CD4-positive, CD25-positive, alpha-beta regulatory T cell (primary cell): ENCODE data around the gene SEMA7A. TPM values are rescaled to one million over a fixed set of nuclear protein-coding genes. Genes with fewer than 3 reads are reported as not detected.

ENCODE experiments used
- ATAC-seq, 2 donors: fragments of 150-1000 bp; cut with Tn5 transposase; one replicate each; pipeline ENCODE4 v1.10.0; 2021; ENCODE audit warnings: low read depth in 2 of 2, moderate number of reproducible peaks in 2 of 2, moderate library complexity in 1 of 2
- DNase-seq, 3 donors: peaks; one replicate each; pipeline versions ENCODE4 v3.0.0 to v3.0.0-alpha.2; 2012 to 2022; ENCODE audit warnings: mixed read lengths in 1 of 3
- H3K27ac ChIP-seq: one replicate; pipeline ENCODE4 v1.7.0; 2013; ENCODE audit warnings: mild to moderate bottlenecking, low read length; ENCODE audit not compliant: insufficient read depth, poor library complexity, severe bottlenecking
- H3K27me3 ChIP-seq: one replicate; pipeline ENCODE4 v1.7.0; 2013; ENCODE audit warnings: low read length; ENCODE audit not compliant: control insufficient read depth, insufficient read depth
- H3K36me3 ChIP-seq: one replicate; pipeline ENCODE4 v1.7.0; 2013; ENCODE audit warnings: mild to moderate bottlenecking, low read length, moderate library complexity; ENCODE audit not compliant: control insufficient read depth, insufficient read depth
- H3K4me1 ChIP-seq: 2 replicates; pipeline ENCODE4 v1.7.0; 2013; ENCODE audit warnings: mild to moderate bottlenecking, low read length; ENCODE audit not compliant: insufficient read depth, control insufficient read depth, poor library complexity, severe bottlenecking
- H3K4me3 ChIP-seq: one replicate; pipeline ENCODE4 v1.7.0; 2013; ENCODE audit warnings: low read depth, mild to moderate bottlenecking, low read length, moderate library complexity
- H3K9me3 ChIP-seq, 2 experiments: 1 replicate in 1 of 2; 2 replicates in 1 of 2; pipeline ENCODE4 v1.7.0; 2013; ENCODE audit warnings: low read length in 2 of 2, mild to moderate bottlenecking in 1 of 2, moderate library complexity in 1 of 2; ENCODE audit not compliant: control insufficient read depth in 2 of 2
- H3K27ac Mint-ChIP-seq, 3 donors: one replicate each; pipeline ENCODE4 v1.8.0; 2020 to 2022; ENCODE audit warnings: mild to moderate bottlenecking in 3 of 3, mixed read lengths in 3 of 3, moderate library complexity in 2 of 3
- H3K27me3 Mint-ChIP-seq: one replicate; pipeline ENCODE4 v1.8.0; 2022; ENCODE audit warnings: mild to moderate bottlenecking, mixed read lengths
- H3K36me3 Mint-ChIP-seq: one replicate; pipeline ENCODE4 v1.8.0; 2020; ENCODE audit warnings: mixed read lengths
- H3K4me1 Mint-ChIP-seq, 4 donors: one replicate each; pipeline ENCODE4 v1.8.0; 2020 to 2022; ENCODE audit warnings: mixed read lengths in 4 of 4, mild to moderate bottlenecking in 1 of 4
- H3K4me3 Mint-ChIP-seq, 4 donors: one replicate each; pipeline ENCODE4 v1.8.0; 2020 to 2022; ENCODE audit warnings: mild to moderate bottlenecking in 4 of 4, mixed read lengths in 4 of 4, moderate library complexity in 3 of 4
- H3K9me3 Mint-ChIP-seq, 7 donors: one replicate each; pipeline ENCODE4 v1.8.0; 2020 to 2022; ENCODE audit warnings: mixed read lengths in 7 of 7, mild to moderate bottlenecking in 3 of 7, moderate library complexity in 2 of 7
- polyA plus RNA-seq, 4 donors: library from polyadenylated mRNA; unstranded; fragments of 300-500 nt; fragmentation: Illumina TruSeq; gene quantifications; one replicate each; pipeline ENCODE4 v1.2.3, GENCODE V29; 2021
- total RNA-seq: library from RNA; stranded (reverse); gene quantifications from one replicate; pipeline ENCODE4 v1.2.3, GENCODE V29; 2022

The SEMA7A gene
- total and polyA plus RNA-seq, 5 donors from 2014 or later: 0.09 to 5.0 (median 0.25) TPM; not detected in 1

DNA sequence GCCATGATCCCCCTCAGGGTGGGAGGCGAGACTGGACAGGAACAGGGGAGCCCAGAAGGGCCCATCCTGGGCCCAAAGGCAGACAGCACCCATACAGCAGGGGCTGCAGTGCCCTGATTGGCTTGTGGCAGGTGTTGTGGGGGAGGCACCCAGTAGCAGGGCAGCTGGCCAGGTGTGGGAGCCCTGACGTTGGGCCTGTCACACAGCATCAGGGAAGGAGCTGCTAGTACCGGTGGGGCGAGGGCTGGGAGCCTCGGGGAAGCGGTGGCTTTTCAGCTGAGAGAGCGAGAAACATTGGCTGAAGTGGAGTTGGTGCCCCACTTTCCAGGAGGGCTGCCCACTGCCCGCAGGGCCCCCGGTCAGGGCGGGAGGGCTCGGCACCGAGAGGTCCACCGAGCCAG is 46.6 kb downstream of the SEMA7A start:
- Histone ChIP-seq H3K4me1 (peaks cover 37% of the 10 kb centered on the region), H3K9me3 (no peaks in the 10 kb centered on the region), H3K4me3 (no peak overlapping the region), H3K27ac (no peak overlapping the region), H3K36me3 (no peaks in the 10 kb centered on the region), H3K27me3 (no peaks in the 10 kb centered on the region)
- DNase-seq: no peak
- H3K4me3 Mint-ChIP-seq: no peak overlapping the region
- no peak for ATAC-seq
- no peaks in the 10 kb centered on the region for H3K9me3 Mint-ChIP-seq
- no peaks in the 10 kb centered on the region for H3K36me3 Mint-ChIP-seq
- no peaks in the 10 kb centered on the region for H3K27me3 Mint-ChIP-seq
- H3K27ac Mint-ChIP-seq: no peak overlapping the region
- H3K4me1 Mint-ChIP-seq: peaks cover 5 to 44% (median 18%) of the 10 kb centered on the region in 4 donors

DNA sequence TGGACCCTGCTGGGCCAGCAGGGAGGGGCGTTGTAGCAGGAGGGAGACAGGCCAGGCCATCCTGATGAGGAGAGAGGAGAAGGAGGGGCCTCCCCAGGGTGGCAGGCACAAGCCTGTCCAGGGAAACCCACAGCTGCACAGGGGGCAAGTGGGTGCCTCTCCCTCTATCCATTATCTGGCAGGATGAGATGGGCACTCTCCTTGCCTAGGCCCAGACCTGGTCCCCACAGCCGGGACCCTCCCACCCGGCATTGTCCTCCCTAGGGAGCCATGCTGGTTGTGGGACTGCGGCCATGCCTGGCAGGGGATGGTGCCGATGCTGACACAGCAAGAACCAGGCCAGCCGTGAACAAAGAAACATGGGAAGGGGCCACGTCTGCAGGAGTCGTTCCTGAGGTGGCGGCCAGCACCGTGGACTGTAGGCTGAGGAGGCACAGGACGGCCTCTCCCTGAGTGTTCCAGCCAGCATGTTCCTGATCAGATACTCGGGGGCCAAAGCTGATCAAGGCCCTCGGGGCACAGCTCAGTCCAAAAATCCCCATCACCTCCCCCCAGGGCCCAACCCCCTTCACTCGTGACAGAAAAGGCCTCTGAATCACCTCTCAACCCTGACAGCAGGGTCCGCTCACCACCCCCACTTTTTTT is 47.1 kb downstream of the SEMA7A start:
- peaks cover 5 to 43% (median 18%) of the 10 kb centered on the region in 4 donors for H3K4me1 Mint-ChIP-seq
- H3K27ac ChIP-seq: no peak overlapping the region
- H3K27me3 ChIP-seq: no peaks in the 10 kb centered on the region
- DNase-seq (no peak), ATAC-seq (no peak)
- H3K27me3 Mint-ChIP-seq: no peaks in the 10 kb centered on the region
- H3K9me3 ChIP-seq: no peaks in the 10 kb centered on the region
- peaks cover 37% of the 10 kb centered on the region for H3K4me1 ChIP-seq
- no peaks in the 10 kb centered on the region for H3K36me3 Mint-ChIP-seq
- H3K4me3 ChIP-seq: no peak overlapping the region
- no peak overlapping the region for H3K4me3 Mint-ChIP-seq
- H3K36me3 ChIP-seq: no peaks in the 10 kb centered on the region
- no peaks in the 10 kb centered on the region for H3K9me3 Mint-ChIP-seq
- no peak overlapping the region for H3K27ac Mint-ChIP-seq

DNA sequence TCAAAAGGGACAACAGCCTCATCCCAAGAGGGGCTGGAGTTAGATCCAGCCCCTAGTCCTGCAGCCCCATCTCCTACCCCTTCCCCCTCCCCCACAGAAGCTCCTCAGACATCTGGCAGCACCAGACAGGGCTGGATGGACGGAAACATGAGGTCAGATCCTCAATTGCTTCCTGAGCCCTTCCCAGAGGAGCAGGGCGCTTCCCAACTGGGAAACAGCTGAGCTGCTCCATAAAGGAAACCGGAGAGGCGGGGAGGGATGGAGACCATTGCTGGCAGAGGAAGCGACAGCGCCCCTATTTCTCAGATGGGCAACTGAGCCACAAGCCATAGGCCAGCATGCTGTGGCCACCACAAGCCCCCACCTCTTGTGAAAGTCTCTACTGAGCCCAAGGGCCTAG is 48.0 kb downstream of the SEMA7A start:
- DNase-seq (no peak), ATAC-seq (no peak)
- H3K36me3 Mint-ChIP-seq: no peaks in the 10 kb centered on the region
- H3K4me3 ChIP-seq: no peak overlapping the region
- peak overlapping the region; percentile 68 for H3K27ac ChIP-seq
- H3K36me3 ChIP-seq: no peaks in the 10 kb centered on the region
- H3K27ac Mint-ChIP-seq: peak overlapping the region in 2 of 3 donors; percentile 88 to 93
- no peaks in the 10 kb centered on the region for H3K9me3 Mint-ChIP-seq
- no peak overlapping the region for H3K4me3 Mint-ChIP-seq
- H3K27me3 Mint-ChIP-seq: no peaks in the 10 kb centered on the region
- no peaks in the 10 kb centered on the region for H3K27me3 ChIP-seq
- H3K9me3 ChIP-seq: no peaks in the 10 kb centered on the region
- peaks cover 37% of the 10 kb centered on the region for H3K4me1 ChIP-seq
- peaks cover 5 to 38% (median 18%) of the 10 kb centered on the region in 4 donors for H3K4me1 Mint-ChIP-seq

DNA sequence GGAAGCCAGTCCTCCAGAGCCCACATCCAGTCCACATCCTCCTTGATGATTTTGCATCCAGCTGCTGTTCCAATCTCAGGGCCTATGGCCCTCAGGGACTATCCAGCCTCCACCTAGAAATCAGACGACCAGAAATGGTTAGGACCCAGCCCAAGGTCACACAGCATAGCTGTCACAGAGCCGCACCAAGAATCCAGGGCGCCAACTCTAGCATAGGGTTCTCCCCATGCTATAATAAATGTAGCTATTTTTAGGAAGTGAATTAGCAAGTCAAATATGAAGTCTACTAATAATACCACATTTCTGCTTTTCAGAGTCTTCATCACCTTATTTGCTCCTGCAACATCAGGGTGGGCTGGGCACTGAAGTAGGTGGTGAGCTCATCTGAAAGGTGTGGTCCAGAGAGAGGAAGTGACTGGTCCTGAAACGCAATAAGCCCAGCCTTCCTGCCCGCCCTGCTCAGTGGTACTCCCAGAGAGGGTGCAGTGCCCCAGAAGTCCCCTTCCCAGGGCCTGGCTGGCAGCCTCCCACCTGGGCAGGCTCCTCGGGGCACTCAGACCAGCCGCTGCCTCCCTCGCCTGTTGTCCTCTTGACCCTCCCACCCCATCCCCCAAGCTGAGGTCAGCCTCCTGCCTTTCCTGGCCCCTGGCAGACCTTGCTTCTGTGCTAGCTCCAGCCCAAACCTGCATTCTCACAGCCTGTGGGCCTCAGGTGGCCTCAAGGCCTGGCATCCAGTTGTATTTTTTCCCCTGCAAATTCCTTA is 48.7 kb downstream of the SEMA7A start:
- DNase-seq (peak; percentile 24 to 87 (median 44)), ATAC-seq (peak; percentile 75 to 81)
- Histone ChIP-seq H3K27me3 (no peaks in the 10 kb centered on the region), H3K9me3 (no peaks in the 10 kb centered on the region), H3K36me3 (no peaks in the 10 kb centered on the region), H3K4me3 (no peak overlapping the region), H3K27ac (peak overlapping the region; percentile 68), H3K4me1 (peaks cover 37% of the 10 kb centered on the region)
- Mint-ChIP-seq H3K36me3 (no peaks in the 10 kb centered on the region), H3K4me1 (peaks cover 5 to 35% (median 17%) of the 10 kb centered on the region in 4 donors), H3K4me3 (peak overlapping the region in 2 of 4 donors; percentile 43 to 67), H3K27me3 (no peaks in the 10 kb centered on the region), H3K9me3 (no peaks in the 10 kb centered on the region), H3K27ac (peak overlapping the region; percentile 71 to 93 (median 88))

DNA sequence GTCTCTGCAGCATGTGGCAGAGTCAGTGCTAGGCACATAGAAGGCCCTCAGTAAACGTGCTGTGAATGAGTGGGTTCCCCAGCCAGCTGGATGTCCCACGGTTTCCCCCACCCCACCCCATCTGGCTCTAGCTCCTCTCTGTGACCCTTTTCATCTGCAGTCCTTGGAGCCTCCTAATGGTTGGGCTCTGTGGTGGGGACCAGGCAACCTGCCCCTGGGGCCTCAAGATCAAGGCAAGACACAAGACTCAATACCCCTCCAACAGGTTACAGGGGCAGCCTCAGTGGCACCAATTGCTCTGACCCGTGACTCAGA is 49.2 kb downstream of the SEMA7A start:
- H3K4me3 Mint-ChIP-seq: peak overlapping the region in 1 of 4 donors; percentile 67
- no peaks in the 10 kb centered on the region for H3K9me3 Mint-ChIP-seq
- H3K4me1 ChIP-seq: peaks cover 37% of the 10 kb centered on the region
- no peak for DNase-seq
- ATAC-seq: no peak
- H3K27me3 ChIP-seq: no peaks in the 10 kb centered on the region
- no peaks in the 10 kb centered on the region for H3K9me3 ChIP-seq
- peak overlapping the region; percentile 71 to 93 (median 88) for H3K27ac Mint-ChIP-seq
- H3K27ac ChIP-seq: peak overlapping the region; percentile 68
- no peaks in the 10 kb centered on the region for H3K36me3 ChIP-seq
- H3K4me3 ChIP-seq: no peak overlapping the region
- no peaks in the 10 kb centered on the region for H3K27me3 Mint-ChIP-seq
- H3K36me3 Mint-ChIP-seq: no peaks in the 10 kb centered on the region
- peaks cover 5 to 35% (median 17%) of the 10 kb centered on the region in 4 donors for H3K4me1 Mint-ChIP-seq

DNA sequence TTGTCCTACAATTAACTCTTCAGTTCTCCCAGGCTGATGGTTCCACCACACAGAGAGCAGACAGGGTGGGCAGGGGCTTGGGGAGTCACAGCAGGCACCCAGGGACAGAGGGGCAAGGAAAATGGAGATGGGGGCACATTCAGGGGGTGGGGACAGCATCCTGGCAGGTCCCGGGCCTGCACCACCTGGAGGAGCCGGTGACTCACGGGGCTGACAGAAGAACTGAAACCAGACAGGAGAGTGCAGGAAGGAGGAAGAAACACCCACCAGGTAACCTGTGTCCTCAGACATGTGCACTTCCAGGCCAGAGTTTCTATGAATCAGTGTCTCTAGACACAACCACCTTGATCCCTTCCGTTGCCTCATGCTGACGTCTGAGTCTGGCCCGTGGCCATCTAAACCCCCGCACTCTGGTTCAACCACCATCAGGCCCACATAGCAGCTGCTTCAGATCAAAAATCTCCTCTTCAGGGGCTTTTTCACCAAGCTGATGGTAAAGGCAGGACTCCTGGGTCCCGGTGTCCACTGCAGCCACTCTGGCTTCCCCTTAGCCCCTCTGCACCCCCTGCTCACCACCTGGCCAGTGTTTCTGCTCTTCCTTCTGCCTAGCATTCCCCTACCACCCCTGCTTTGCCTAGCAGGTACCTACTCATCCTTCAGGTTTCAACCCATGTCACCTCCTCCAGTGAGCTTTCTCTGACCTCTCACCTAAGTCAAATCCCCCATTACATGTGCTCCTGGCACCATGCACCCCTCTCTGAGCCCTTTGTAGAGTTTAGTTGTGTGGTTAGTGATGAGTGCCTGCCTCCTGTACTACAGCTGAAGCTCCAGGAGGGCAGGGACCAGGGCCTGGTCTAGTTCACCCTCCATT is 49.8 kb downstream of the SEMA7A start:
- Mint-ChIP-seq H3K4me1 (peaks cover 5 to 39% (median 17%) of the 10 kb centered on the region in 4 donors), H3K4me3 (peak overlapping the region in 3 of 4 donors; percentile 10 to 66 (median 39))
- H3K27ac ChIP-seq: peak overlapping the region; percentile 68

DNA sequence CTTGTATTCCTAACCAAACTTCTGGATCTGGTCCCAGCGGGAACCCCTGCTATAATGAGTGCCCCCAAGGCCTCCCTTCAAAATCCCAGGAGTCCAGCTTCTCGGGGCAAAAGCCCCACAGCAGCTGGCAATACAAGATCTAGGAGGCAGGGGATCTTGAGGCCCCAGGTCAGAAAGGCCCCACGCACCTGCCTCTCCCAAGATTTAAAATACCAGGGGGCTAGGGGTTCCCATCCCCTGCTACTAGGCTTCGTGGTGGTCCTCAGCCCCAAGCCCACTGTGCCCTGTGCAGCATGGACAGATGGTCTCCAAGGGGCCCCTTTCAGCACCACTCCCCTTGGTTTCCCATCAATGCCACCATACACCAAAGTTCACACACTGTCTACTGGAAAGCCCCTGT is 50.5 kb downstream of the SEMA7A start:
- Mint-ChIP-seq H3K9me3 (no peaks in the 10 kb centered on the region), H3K27ac (peak overlapping the region; percentile 33 to 93 (median 88)), H3K4me3 (peak overlapping the region in 1 of 4 donors; percentile 4), H3K4me1 (peaks cover 5 to 43% (median 17%) of the 10 kb centered on the region in 4 donors), H3K27me3 (no peaks in the 10 kb centered on the region), H3K36me3 (no peaks in the 10 kb centered on the region)
- DNase-seq (no peak), ATAC-seq (no peak)
- Histone ChIP-seq H3K4me1 (peaks cover 43% of the 10 kb centered on the region), H3K36me3 (no peaks in the 10 kb centered on the region), H3K27ac (peak overlapping the region; percentile 68), H3K4me3 (no peak overlapping the region), H3K27me3 (no peaks in the 10 kb centered on the region), H3K9me3 (no peaks in the 10 kb centered on the region)

More for the DNA sequence above, 49.8 kb downstream of the SEMA7A start:
- peaks cover 40% of the 10 kb centered on the region for H3K4me1 ChIP-seq
- peak overlapping the region; percentile 40 for H3K4me3 ChIP-seq
- no peaks in the 10 kb centered on the region for H3K36me3 ChIP-seq
- Mint-ChIP-seq H3K27me3 (no peaks in the 10 kb centered on the region), H3K9me3 (no peaks in the 10 kb centered on the region), H3K36me3 (no peaks in the 10 kb centered on the region), H3K27ac (peak overlapping the region; percentile 1 to 93 (median 88))
- ATAC-seq: peak; percentile 55 to 60
- no peaks in the 10 kb centered on the region for H3K27me3 ChIP-seq
- DNase-seq: peak in 2 of 3 donors; percentile 19 to 75
- no peaks in the 10 kb centered on the region for H3K9me3 ChIP-seq
